GM21825 (cell line): ENCODE measurements around the gene HOXC9.

Experiments used
- ATAC-seq: cut with Tn5 transposase; IDR thresholded peaks from one replicate; pipeline ENCODE4 v1.9.1; 2021; ENCODE audit warnings: mild to moderate bottlenecking, moderate library complexity; ENCODE audit not compliant: unreplicated experiment

The HOXC9 gene

DNA sequence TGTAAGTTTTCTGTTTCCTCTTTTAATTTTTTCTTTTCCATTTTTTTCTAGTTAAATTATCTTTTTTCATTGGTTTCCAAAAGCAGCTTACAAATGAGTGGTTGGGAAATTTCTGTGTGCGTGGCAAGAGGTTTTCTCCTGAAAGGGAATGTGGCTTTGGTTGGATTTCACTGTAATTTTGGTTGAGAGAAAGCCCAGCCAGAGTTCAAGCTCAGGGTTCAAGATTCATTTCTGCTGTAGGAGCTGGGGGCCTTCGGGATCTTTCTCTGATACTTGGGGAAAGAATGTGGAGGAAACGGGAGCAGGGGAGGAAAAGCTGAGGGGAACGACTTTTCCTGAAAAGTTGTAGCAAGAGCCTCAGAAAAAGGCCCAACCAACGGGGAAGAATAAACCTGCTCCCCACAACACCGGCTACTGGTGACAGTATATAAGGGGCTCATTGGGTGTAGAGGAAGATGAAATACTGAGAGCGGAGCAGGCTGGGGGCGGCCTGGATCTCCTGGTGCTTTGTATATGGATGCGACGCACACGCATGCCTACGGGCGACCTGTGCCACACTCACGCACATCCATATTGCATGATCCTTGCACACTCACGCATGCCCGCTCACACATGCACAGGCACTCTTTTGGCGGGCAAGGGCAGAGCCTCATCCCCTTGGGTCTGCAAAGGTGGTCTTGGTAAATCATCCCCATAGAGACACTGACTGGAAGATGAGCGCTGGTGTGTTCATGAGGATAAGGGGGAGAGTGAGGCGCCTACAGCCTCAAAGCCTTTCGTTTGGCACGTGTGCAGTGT, 13.1 kb upstream of the HOXC9 start:
- ATAC-seq = no peak

DNA sequence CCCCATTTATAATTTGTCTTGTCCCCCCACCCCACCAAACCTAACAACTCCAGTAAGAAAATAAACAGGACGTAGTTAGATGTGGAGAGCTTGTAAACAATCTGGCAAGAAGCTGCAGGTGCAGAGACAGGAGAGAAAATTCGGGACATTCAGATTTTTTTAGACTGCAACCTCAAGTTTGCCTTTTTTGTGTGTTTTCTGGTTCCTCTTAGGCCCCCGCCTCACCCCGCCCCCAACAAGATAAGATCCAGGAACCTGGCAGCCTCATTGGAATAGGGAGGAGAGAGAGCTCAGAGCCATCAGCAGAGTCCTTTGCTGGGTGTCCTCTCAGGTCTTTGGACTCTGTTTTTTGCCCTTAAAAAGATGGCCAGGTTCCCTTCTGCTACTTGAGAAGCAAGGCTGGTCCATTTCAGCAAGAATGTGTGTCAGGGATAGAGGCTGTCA, 12.2 kb upstream of the HOXC9 start:
- no peak for ATAC-seq

DNA sequence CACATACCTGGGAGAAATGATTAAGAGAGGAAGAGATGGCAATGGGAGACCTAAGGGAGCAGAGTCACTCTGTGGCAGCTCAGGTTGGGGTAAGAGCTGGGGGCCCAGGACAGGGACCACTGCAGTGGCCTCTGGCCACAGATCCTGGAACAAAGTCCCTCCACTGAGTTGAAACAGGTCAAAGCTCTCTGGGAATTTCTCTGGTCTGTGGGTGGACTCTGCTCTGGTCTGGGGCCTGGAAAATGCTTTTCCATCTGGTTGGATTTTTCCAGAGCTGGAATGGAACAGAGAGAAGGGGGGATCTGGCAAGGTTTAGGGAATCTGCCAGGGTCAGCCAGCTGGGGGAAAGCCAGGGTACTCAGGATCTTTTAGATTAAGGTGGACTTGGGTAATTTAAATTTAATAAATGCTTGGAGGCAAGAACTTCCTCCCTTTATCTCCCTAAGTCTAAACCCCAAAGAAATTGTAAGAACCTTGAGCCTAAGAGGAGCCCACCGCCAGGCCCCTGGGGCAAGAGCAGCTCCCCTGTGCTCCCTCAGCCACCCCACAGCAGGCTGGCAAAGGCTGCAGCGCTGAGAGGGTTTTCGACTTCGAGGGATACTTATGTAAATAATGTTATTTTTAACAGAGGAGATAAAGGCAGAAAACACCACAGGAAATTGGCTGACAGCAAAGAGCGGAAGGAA, 11.3 kb upstream of the HOXC9 start:
- no peak for ATAC-seq

DNA sequence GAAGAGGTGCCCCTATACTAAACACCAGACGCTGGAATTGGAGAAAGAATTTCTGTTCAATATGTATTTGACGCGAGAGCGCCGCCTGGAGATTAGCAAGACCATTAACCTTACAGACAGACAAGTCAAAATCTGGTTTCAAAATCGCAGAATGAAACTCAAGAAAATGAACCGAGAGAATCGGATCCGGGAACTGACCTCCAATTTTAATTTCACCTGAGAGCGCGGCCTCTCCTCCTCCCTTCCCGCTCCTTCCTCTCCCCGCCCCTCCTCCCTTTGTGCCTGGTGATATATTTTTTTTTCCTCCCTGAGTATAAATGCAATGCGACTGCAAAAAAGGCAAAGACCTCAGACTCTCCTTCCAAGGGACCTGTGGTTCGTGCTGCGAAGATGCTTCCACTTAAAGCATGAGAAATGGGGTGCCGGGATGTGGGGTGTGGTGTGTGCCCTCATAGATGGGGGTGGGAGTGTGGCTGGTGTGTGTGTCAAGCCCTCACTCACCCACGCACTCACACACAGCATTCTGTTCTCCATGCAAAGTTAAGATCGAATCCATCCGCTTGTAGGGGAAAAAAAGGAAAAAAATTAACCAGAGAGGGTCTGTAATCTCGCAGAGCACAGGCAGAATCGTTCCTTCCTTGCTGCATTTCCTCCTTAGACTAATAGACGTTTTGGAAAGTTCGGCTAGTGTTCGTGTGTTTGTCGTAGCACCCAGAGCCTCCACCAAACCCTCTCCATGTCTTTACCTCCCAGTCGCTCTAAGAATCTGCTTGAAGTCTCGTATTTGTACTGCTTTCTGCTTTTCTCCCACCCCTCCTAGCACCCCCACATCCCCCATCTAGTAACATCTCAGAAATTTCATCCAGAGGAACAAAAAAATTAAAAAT, 10.5 kb upstream of the HOXC9 start:
- no peak for ATAC-seq

DNA sequence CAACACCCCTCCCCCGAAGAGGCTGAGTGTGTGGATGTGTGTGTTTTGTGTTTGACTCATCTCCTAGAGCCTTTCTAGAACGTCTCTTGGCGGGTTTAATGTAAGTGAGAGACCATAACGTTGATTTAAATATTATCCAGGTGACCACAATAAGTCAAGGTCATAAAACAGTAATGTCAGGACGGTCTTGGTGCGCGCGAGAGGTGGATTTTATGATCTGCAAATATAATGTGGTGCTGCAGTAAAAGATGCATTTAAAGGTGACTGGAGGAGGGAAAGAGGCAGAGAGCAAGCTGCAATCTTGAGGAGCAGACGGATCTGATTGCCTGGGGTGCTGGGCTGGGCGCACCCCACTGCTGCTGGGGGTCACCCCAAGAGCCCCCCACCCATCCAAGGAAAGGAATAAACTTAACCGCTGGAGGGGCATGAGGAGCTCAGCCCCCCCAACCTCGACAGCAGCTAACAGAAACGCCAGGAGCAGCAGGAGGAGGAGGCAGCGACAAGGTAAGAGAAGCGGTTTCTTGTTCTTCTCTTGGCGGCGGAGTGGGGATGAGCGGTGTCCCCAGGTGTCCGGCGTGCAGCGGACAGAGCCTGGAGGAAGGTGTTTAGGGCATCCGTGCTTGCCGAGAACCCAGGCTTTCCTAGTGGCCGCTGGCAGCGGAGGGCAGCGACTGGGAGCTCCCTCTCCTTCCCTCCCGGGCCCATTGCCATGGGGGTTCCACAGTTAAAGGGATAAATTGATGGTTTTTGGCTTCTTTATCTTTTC, 9.5 kb upstream of the HOXC9 start:
- ATAC-seq = no peak

DNA sequence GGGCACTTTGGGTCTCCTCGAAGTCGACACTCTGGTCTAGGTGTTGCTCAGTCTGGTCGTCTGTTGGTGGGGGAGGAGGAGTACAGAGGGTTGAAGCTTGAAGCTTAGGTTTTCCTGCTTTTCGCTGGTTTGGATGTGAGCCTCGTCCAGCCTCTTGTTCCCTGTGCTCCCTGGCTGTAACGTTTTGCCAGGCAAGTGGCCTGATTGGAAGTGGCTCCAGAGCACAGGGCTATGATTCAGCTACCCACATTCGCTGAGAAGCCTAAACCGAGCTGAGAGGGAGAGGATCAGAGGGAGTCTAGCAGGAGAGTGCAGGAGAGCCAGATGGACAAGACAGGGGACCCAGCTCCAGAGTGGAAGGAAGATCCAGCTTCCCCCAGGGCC, 8.9 kb upstream of the HOXC9 start:
- no peak for ATAC-seq

DNA sequence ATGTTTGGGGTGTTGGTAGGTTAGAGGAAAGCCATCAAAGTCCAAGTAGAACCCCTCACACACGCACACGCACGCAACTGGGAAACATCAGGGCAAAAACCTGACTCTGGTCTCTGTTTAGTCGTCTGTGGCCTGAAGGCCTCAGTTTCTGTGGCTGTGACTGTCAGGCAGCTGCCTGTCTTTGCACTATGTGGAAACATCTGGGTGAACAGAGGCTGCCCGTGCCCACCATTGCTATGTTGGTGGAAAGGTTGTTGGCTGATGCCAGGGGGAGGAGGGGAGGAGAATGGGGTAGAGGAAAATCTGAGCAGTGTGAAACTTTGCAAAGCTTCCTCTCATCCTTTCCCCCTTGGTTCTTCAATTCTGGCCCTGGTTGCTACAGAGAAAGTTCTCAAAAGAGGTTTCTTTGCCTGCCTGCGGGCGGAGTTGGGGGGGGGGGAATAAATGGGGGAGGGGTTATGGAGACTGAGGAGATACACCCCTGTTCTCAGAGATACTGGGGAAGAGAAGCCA, 7.5 kb upstream of the HOXC9 start:
- ATAC-seq = no peak

DNA sequence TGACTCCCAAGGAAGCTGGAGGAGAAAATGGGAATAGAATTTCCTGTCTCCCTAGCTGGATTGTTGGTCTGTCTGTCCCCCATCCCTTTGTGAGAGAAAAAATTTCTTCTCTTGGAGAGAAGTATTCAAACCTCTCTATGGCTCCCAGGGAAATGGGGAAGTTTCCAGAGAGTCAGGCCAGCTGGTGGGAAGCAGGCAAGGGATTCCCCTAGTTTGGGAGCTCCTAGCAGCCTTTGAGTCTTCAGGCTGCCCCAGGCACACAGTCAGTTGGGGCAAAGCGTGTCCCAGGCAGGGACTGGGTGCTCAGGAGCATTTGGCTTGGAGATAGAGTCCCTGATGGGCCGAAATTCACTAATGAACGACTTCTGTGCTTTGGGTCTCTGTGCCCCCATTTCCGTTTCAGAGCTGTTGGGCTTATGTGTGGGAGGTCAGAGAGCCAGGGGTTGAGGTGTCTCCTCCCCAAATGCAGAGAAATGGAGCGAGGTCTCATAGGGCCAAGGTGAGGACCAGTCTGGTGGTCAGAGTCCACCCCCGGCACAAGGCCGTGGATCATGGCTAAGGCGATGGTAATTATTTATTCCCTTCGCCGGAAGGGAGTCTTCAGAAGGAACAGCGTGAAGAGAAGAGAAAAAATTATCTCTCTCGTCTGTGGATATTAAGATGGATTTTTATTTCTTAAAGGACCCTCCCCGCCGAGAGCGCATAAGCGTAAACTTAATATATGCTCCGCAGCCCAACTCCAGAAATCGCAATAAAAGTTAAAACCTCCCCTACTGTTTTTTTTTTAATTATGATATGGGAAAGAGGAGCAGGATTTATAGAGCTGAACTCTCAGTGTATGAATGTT, 6.6 kb upstream of the HOXC9 start:
- ATAC-seq = no peak

DNA sequence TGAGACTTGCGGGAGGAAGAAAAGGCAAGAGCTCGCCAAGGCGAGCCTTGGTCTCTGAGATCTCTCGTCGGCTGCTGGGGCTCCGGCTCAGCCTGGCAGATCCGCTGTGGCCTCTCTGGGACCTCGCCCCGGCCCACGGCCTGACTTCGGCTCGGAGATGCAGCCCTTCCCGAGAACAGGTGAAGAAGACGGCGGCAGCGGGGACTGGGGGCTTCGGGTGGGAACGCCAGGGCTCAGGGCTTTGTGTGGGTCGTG, 6.0 kb upstream of the HOXC9 start:
- no peak for ATAC-seq

DNA sequence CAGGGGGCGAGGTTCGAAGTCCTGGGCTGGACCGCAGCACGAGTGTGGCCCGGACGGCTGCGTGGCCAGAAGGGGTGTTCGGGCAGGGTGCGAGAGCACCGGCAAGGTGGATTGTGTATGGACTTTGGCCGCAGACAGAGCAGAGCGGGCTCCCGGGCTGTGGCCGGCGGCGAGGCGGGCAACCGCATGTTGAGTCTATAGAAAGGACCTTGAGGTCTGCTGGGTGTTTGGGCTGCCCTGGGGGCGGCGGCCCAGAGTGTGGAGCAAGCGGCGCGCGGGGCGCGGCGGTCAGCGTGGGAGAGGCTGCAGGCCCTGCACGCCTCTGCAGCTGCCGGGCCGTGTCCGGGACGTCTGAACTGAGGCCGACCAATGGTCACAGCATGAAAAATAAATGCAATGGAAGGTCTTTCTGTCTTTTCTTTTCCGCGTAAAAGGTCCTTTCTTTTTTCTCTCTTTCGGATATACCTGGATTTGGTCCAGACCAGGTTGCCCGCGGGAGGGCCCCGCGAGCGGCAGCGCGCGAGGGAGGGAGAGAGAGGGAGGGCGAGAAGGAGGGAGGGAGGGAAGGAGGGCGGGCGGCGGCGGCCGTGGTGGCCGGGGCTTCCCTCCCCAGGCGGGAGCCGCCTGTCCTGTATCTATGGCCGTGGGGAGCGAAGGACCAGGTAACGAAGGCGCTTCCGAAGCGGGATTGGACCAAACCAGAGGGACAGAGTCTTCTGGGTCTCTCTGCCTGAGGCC, 5.5 kb upstream of the HOXC9 start:
- ATAC-seq = no peak

DNA sequence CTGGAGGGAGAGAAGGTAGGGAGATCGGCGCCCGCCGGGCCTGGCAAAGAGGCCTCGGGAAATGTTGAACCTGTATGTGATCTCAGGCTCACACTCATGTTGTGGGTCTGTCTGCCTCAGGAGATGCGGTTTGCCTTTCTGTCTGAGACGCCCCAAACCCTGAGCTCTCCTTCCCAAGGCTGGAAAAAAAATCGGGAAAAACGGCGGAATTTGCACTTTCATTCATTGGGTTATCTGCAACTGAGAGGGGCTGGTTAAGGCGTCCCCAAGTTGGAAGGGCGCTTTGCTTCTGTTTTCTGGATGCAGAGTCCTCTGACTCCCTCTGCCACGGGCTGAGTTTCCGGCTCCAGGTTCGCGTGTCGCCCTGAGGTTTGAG, 5.0 kb upstream of the HOXC9 start:
- no peak for ATAC-seq

DNA sequence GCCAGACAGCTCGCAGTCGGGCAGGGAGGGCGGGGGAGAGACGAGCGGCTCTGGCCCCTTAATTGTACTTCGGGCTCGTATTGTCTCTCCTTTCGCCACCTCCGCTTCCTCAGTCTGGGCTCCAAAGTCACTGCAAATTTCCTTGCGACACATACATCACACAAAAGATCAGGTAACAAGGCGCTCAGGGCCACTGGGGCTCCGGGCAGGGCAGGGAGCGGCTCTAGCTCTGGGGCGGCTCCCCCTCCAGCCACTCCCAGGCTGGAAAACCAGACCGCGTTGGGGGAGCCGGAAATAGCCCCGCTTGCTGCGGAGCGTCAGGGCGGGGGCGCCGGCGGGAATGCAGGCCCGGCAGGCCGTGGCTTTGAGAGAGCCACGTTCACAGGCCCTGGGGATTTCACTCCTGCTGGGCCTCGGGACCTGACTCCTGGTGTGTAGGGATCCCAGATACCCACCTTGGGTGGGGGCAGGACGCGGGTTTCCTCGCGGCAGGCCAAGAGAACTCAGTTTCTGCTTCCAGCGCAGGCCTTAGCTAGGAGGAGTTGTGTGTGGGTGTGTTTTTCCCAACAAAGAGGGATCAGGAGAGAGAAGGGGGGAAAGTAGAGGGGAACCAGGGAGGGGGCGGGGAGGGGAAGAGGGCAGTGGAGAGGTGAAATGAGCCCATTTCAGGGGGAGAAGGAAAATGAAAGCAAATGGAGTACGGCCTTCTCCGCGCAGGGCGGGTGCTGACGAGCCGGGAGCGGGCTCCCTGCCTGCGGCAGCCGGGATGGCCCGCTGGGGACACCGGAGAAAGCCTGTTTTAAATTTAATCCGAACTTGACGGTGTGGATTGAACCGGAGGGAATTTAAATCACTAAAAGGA, 4.4 kb upstream of the HOXC9 start:
- no peak for ATAC-seq

DNA sequence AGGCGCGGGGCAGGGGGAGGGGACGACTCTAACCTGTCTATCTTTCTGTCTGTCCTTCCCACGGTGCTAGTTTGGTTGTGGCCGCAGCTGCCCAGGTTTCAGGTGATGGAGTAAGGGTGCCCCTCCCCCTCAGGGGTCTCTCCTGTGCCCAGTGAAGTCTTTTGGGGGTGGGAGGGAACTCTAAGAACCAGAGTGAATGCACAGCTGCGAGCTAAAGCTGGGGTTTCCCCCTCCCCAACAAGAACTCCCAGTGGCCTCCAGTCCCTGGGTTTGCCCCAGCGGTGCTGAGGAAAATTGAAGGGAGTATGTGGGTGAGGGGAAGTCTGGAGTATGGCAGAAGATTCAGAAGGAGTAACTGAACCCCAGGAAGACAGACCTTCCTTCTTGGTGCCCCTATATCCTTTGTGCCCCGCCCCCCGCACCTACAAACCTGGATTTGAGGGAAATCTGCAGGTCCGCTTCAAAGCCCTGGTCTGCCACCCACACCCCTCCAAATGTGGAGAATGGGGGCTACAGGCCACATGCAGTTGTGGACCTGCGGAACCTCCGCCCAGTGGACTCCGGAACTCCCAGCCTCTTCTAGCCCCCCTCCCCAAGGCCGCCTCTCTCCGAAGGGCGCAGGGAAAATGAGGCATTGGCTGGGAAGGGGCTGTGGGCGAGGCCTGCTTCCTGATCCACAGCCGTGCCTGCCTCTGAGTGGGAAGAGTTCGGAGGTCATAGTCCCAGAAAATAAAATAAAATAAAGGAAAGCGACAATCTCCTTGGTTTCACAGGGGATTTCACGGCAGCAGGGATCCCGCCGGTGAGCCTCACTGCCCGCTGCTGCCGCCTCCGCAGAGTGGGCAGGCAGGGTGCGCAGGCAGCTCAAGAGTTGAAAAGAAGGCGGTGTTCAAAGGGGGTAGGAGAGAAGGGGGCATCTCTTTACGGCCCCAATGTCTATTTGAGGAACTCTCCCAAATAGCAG, 3.4 kb upstream of the HOXC9 start:
- no peak for ATAC-seq

DNA sequence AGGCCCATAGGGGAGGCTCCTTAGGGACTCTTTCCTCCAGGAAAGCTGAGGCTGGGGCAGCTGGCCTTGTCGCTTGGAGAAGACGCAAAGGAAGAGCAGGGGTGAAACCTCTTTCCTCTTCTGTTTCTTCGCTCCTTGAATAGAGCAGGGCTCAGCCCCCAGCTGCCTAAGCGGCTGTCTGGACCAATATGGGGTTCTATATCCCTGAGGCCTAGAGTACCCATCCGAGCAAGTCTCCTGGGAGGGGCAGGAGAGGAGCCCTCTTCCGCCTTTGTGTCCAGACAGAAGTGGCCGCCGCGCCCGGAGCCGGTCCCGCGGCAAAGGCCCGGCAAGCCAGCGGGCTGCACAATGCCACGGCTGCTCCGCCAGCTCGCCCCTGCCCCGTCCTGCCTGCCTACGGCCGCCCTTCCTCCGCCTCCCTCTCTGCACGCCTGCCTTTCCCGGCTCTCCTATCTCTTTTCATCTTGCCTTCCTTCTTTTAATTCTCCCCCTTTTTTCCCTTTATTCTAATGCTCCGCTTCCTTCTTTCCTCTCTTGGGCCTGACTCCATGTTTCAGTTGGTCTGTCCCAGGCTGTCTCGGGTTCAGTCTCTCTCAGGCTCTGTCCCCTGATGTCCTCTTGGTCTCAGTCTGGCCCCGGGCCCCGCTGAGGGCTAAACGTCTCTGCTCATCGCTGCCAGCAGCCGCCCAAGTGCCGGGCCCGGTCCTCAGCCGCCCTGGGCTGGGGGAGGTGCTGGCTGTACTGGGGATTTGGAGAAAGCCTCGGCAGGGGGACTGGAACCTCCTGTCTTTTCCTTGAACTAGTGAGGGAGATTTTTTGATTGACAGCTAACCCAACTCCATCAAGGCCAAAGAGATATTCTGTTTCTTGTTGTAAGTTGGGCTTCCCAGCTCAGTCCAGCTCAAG, 2.5 kb upstream of the HOXC9 start:
- no peak for ATAC-seq

DNA sequence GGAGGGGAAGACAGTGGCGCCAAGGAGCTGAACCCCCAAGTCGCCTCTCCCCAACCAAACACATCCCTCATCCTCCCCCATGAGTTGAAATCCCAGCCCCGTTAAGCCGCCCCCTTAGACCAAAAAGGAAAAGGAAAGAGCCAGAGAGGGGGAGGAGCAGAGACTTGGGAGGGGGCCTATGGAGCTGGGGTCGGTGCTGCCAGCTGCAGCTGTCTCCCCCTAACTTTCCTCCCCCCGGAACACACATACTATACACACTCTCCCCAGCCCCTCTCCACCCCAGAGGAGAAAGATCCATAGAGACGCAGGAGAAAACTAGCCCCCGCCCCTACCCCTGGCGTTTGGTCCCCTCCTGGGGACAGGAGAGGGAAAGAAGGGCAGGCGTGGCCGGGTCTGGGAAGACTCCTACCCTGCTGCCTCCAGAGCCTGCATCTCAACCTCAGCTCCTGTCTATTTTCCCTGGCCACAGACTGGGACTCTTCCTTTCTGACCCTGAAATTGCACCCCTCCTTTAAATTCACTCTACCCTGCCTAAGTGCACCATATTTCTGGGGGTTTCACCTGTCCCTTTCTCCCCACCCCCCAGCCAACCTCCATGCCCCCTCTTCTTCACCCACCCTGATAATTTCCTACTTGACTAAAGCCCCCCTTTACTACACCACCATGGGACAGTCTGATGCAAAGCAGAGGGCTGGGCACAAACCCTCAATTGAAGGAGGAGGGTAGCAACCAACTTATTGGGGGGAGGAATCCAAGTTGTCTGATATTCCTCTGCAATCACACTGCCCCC, 1.7 kb upstream of the HOXC9 start:
- no peak for ATAC-seq

DNA sequence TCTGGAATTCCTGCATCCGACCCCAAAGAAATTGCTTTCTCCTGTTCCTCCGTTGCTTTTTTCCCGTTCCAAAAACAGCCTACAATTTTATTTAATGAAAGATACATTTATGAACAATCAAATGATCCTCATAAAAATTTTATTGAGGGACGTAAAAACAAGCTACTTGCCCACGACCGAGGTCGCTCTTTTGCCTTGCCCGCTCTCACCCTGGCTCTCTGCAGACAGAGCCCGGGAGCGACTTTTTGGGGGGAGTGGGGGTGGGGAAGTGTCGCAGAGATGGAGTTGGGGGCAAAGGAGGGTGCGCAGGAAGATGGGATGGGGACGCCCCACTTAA, 1.1 kb upstream of the HOXC9 start:
- ATAC-seq = no peak
